ENCODE data around the gene NKIRAS2. TPM values are rescaled to one million over a fixed set of nuclear protein-coding genes. Genes with fewer than 3 reads are reported as not detected.

The NKIRAS2 gene
- total RNA-seq, 2 donors from 2014 or later: 38.8 to 98.8 TPM

GRCh38 chr17:41976142-41976768, 43.6 kb upstream of the NKIRAS2 start:
- Histone ChIP-seq H3K36me3 (peaks cover 4 to 14% of the 10 kb centered on the region in 2 donors), H3K27me3 (replicated peaks; ENCODE audit: insufficient read depth) (no peaks in the 10 kb centered on the region), H3K4me3 (peak overlapping the region in 1 of 2 donors; percentile 16), H3K27ac (peak overlapping the region; percentile 78 to 80), H3K4me1 (replicated peaks) (peaks cover 49% of the 10 kb centered on the region), H3K9me3 (no peaks in the 10 kb centered on the region)
- DNase-seq (ENCODE audit: low spot score): peak; percentile 60
- 20% methylated on average over 11 of the region's 11 CpGs for WGBS
- TF ChIP-seq POLR2AphosphoS5 (IDR thresholded peaks at IDR 0.05) (peak; percentile 63), POLR2A (IDR thresholded peaks at IDR 0.05) (no peak)
- intact Hi-C loops (cut with DNase I): no loop called here

GRCh38 chr17:41977991-41978390, 41.9 kb upstream of the NKIRAS2 start:
- Histone ChIP-seq H3K27me3 (replicated peaks; ENCODE audit: insufficient read depth) (no peaks in the 10 kb centered on the region), H3K9me3 (no peaks in the 10 kb centered on the region), H3K36me3 (peaks cover 4 to 14% of the 10 kb centered on the region in 2 donors), H3K27ac (peak overlapping the region; percentile 78 to 80), H3K4me1 (replicated peaks) (peaks cover 36% of the 10 kb centered on the region), H3K4me3 (no peak overlapping the region)
- TF ChIP-seq POLR2AphosphoS5 (IDR thresholded peaks at IDR 0.05): peak; percentile 82
- no peak for TF ChIP-seq POLR2A (IDR thresholded peaks at IDR 0.05)
- TF ChIP-seq, protein P1, sequence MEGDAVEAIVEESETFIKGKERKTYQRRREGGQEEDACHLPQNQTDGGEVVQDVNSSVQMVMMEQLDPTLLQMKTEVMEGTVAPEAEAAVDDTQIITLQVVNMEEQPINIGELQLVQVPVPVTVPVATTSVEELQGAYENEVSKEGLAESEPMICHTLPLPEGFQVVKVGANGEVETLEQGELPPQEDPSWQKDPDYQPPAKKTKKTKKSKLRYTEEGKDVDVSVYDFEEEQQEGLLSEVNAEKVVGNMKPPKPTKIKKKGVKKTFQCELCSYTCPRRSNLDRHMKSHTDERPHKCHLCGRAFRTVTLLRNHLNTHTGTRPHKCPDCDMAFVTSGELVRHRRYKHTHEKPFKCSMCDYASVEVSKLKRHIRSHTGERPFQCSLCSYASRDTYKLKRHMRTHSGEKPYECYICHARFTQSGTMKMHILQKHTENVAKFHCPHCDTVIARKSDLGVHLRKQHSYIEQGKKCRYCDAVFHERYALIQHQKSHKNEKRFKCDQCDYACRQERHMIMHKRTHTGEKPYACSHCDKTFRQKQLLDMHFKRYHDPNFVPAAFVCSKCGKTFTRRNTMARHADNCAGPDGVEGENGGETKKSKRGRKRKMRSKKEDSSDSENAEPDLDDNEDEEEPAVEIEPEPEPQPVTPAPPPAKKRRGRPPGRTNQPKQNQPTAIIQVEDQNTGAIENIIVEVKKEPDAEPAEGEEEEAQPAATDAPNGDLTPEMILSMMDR (IDR thresholded peaks at IDR 0.05): no peak
- DNase-seq (ENCODE audit: low spot score): peak; percentile 82
- WGBS: 46% methylated on average over 4 of the region's 4 CpGs
- intact Hi-C loops (cut with DNase I): no loop called here

DNA sequence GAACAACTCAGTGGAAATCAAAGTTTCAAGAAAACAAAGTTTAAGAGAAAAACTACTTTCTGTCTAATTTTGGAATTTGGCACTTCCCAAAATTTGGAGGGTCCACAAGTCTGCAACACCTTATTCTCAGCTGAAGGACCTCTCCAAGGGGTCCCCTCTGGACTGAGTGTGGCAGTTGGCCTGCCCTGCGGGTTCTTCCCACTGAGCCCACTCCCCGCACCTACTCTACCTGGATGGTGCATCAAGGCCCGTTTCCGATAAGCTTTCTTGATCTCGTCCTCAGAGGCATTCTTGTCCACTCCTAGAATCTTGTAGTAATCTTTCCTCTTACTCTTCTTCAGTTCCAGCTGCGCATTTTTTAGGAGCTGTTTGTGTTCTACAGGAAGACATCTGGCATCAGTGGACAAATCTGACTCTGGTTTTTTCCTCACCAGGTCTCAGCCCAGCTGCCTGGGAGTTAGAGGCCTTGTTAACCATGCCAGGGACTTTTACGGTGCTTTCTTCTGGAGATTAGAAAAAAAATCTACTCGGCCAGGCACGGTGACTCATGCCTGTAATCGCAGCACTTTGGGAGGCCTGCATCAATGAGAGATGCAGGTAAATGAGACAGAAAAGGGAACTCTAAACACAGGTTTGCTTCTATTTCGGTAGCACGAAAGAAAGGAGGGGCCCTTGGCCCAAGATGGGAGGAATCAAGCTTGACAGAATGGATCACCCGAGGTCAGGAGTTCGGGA, 37.7 kb upstream of the NKIRAS2 start:
- Histone ChIP-seq H3K27me3 (replicated peaks; ENCODE audit: insufficient read depth) (no peaks in the 10 kb centered on the region), H3K9me3 (no peaks in the 10 kb centered on the region), H3K4me1 (replicated peaks) (peaks cover 13% of the 10 kb centered on the region), H3K4me3 (no peak overlapping the region), H3K36me3 (peaks cover 8 to 15% of the 10 kb centered on the region in 2 donors), H3K27ac (peak overlapping the region; percentile 19 to 35)
- intact Hi-C loops (cut with DNase I): no loop called here
- peak; percentile 26 for TF ChIP-seq POLR2AphosphoS5 (IDR thresholded peaks at IDR 0.05)
- TF ChIP-seq POLR2A (IDR thresholded peaks at IDR 0.05): no peak
- no peak for DNase-seq (ENCODE audit: low spot score)
- WGBS: 60% methylated on average over 14 of the region's 14 CpGs

DNA sequence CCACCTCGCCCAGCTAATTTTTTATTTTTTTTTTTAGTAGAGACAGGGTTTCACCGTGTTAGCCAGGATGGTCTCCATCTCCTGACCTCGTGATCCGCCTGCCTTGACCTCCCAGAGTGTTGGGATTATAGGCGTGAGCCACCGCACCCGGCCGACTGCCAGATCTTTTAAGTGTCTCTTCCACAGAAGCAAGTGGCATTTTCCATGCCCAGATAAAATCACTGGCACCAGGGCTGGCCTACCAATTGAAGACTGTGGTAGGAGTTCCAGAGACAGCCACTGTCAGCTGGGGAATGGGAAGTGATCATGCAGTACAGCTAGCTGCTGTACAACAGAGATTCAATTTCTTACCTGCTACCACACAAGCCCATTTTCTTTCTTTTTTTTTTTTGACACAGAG, 35.4 kb upstream of the NKIRAS2 start:
- no peak for DNase-seq (ENCODE audit: low spot score)
- TF ChIP-seq, protein P1 (IDR thresholded peaks at IDR 0.05): no peak
- TF ChIP-seq POLR2A (IDR thresholded peaks at IDR 0.05) (no peak), POLR2AphosphoS5 (IDR thresholded peaks at IDR 0.05) (no peak)
- WGBS: 95% methylated on average over 8 of the region's 8 CpGs
- Histone ChIP-seq H3K36me3 (peaks cover 14% of the 10 kb centered on the region in 2 donors), H3K9me3 (no peaks in the 10 kb centered on the region), H3K4me1 (replicated peaks) (no peaks in the 10 kb centered on the region), H3K27ac (no peak overlapping the region), H3K4me3 (no peak overlapping the region), H3K27me3 (replicated peaks; ENCODE audit: insufficient read depth) (no peaks in the 10 kb centered on the region)
- intact Hi-C loops (cut with DNase I): no loop called here

DNA sequence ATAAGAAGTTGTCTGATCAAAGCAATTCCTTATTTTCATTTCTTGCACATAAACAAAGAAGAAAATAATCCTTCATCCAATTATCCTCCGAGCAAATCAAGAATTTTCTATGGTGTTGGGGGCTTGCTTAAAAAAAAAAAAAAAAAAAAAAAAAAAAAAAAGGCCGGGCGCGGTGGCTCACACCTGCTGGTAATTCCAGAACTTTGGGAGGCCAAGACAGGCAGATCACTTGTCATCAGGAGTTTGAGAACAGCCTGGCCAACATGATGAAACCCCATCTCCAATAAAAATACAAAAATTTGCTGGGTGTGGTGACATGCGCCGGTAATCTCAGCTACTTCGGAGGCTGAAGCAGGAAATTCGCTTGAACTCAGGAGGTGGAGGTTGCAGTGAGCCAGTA, 34.0 kb upstream of the NKIRAS2 start:
- no peaks in the 10 kb centered on the region for H3K4me1 ChIP-seq (replicated peaks)
- H3K27me3 ChIP-seq (replicated peaks; ENCODE audit: insufficient read depth): no peaks in the 10 kb centered on the region
- no peak overlapping the region for H3K27ac ChIP-seq
- intact Hi-C loops (cut with DNase I): no loop called here
- WGBS: 91% methylated on average over 8 of the region's 8 CpGs
- H3K4me3 ChIP-seq: no peak overlapping the region
- H3K9me3 ChIP-seq: no peaks in the 10 kb centered on the region
- no peak for DNase-seq (ENCODE audit: low spot score)
- H3K36me3 ChIP-seq: peaks cover 6 to 11% of the 10 kb centered on the region in 2 donors
- TF ChIP-seq POLR2A (IDR thresholded peaks at IDR 0.05) (no peak), POLR2AphosphoS5 (IDR thresholded peaks at IDR 0.05) (no peak)
- TF ChIP-seq, protein P1 (IDR thresholded peaks at IDR 0.05): no peak
